NCI-H2029 treated with DMSO at 0.1 percent for 48 hours (cell line): Measurements from ENCODE around the gene AQP2.

Experiments
- DNase-seq: peaks from one replicate; lab custom pipeline; 2025; lab: John Stamatoyannopoulos, UW

AQP2 gene

GRCh38 chr12:49941556-49942511, 8.7 kb upstream of the AQP2 start:
- no peak for DNase-seq

DNA sequence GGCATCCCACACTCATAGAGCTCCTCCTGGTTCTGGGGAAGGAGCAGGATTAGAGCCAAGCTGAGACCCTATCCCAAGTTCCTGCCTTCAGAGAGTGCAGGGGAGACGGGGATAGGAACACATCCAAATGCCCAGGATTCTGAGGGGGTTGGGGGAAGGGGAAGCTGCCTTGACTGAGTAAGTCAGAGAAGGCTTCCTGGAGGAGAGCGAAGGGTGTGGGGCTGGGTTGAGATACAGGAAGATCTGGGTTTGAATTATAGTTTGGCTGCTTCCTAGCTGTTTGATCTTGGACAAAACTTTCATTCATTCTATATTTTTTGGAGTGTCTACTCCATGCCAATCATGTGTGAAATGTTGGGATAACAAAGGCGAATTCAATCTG, 8.0 kb upstream of the AQP2 start:
- DNase-seq: no peak

DNA sequence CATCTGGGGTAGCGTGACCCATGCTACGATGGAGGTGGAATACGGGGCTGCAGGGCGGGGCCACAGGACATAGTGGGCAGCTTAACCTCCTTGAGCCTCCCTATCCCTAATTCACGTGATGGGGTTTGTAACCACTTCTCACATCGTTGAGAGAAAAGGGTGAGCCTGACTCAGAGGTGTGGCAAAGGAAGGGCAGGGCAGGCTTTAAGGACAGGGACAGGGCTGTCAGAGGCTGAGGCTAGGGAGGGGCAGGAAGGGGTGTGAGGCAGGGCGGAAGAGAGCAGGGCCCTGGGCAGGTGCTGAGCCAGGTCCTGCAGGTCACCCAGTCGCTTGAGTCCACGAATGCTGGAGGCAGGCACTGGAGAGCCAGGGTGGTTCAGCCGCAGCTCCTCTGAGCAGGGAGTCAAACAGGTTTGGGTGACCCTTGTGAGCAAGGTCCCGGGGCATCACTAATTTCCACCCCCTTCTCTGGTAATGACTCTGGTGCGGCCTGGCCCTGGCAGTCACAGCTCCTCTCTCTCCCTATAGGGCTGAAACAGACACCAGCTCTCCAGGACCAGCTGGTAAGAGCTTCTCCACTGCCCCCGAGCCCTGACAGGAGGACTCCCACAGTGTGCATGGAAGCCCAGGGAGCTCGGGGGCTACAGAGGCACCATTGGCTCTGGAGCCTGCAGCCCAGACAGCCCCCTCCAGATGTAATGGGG, 7.5 kb upstream of the AQP2 start:
- DNase-seq: no peak

DNA sequence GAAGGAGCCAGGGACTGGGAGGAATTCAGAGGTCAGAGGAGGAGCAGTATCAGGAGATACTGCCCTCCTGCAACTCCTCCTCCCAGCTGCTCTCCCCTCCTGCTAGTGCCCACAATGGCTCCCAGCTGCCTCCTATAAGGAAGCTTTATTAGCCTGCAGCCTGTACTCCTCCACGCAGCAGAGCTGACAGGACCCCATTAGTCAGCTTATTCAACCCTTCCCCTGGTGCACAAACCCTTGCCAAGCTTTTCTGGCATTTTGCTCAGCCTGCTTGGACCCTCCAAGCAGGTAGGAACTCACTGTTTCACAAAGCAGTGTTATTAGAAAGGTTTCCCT, 6.9 kb upstream of the AQP2 start:
- DNase-seq: no peak

GRCh38 chr12:49944046-49944445, 6.5 kb upstream of the AQP2 start:
- DNase-seq: no peak

- no peak for DNase-seq
These were observed 5.8 kb upstream of the AQP2 start for GRCh38 chr12:49944718-49945117.

DNA sequence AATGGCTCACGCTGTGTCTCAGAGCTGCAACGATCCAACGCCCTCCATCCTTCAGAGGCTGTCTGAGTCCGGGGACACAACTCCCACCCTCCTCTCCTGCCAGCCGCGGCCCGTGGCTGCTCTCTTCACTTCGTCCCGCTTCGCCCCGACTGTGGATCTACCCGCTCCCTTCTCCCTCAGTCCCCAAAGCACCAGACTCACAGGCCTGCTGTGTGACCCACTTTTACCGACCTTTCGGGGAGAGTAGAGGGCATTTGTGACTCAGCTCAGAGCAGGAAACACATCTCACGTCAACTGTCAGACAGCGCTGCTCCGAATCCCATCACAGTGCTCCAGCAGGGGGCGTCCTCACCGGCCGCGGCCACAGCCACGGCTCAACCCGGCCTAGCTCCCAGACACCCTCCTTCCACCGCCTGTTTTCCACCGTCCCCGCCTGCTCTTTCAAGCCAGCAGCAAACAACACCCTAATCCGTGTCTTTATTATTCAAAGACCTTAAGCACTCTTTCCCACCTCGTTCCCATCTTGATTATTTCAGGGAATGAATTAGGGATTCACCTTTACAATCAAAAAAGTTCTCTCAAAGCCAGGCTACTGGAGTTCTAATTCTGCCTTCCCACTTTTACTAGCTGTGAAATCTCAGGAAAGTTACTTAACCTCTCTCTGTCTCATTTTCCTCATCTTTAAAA, 5.0 kb upstream of the AQP2 start:
- DNase-seq: no peak

- DNase-seq: no peak
These were observed 4.5 kb upstream of the AQP2 start for GRCh38 chr12:49946086-49946485.

- no peak for DNase-seq
These were observed 4.0 kb upstream of the AQP2 start for GRCh38 chr12:49946497-49946896.

- DNase-seq: no peak
These were observed 2.8 kb upstream of the AQP2 start for GRCh38 chr12:49947593-49948226.

DNA sequence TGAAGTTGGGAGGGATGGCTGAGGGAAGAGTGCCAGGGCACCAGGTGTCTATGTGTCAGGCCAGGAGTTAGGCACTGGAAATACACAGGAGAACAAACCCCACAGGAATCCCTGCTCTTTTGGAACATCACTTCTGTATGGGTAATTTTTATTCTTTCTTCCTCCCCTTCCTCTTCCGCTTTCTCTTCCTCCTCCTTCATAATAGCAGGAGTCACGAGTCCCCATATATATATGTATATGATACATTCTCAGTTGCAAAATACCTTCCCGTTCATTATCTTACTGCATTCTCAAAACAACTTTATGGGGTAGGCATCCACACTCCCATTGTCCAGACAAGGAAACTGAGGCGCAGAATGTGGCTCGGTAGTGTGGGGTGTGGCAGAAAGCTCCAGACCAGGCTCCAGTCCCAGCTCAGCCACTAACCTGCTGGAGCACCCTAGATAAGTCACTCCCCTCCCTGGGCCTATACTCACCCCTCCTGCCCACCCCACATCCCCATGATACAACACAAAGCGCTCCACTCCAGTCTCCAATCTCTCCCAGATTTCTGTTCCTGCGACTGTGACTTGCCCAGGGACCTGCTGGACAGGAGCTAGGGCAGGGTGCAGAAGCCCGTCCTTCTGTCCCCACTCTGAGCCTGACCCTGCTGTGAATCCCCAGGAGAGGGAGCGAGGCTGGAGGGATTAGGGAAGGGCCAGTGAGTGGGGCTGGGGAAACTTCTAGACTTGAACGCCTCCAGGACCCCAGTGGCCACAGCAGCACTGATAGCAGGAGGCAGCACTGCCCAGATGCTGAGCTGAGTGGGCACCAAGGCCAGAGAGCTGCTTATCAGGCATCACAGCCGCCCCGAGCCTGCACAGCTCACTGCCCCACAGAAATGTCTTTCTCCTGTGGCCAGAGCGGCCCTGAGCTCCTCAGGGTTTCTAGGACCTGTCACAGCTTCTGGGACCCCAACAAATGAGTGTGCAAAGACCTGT, 1.4 kb upstream of the AQP2 start:
- DNase-seq: no peak

GRCh38 chr12:49949866-49950265, 671 bp upstream of the AQP2 start:
- DNase-seq: no peak

DNA sequence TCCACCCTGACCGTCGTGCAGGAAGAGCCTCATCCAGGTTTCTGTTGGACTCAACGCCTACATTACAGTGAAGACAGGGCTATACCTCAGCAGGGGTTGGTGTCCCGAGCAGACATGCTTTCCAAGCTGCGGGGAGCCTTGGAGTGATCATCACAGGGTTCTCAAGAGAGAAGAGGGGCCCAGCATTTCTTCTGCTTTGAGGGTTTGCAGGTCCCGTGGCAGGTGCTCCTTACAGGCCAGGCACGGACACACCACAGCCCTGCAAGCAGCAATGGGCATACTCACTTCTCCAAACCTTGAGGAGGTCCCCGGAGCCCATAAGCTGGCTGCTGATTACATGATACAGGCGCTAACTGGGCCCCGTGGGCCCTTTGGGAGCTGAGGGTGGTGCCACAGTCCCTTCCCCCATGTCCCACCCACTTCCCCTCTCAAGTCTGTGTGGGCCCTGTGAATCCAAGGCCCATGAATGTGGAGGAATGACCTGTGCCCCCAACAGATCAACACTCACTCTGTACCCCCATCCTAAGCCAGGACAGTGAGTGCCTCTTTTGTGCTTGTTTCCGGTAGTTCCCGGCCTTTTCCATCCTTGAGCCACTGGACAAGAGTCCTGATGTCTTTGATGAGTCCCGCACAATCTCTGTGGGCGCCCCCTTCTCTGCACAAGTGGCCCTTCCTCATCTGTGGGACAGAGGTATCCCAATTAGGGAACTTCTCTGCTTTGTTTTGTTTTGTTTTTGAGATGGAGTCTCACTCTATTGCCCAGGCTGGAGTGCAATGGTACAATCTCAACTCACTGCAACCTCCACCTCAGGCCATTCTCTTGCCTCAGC, 1.1 kb downstream of the AQP2 start:
- DNase-seq: no peak

DNA sequence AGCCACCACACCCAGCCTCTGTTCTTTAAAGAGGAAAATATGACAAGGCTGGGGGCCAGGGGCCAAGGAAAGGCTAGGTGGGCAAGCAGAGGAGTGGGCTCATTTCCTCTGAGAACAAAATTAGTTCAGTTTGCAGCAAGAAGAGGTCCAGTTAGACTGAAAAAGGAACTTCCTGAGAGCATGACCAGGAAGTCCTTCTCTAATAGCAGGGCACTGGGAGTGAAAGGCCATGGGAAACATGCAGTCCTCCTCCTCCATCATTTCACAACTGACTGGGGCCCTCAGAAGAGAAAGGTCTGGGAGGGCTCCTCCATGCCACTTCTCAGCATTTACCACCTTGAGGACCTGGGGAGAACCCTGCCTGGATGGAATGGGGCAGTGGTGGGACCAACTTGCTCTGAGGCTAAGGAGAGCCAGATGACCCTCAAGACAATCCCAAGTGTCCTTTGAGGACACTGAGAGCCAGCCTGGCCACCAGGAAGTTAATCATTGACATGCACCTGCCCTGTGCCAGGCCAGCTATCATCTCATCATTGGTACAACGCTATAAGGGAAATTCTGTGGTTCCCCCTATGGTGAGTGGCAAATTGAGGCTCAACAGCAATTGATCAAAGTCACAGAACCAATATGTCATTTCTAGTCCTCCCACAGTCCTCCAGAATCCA, 2.0 kb downstream of the AQP2 start:
- DNase-seq: no peak

DNA sequence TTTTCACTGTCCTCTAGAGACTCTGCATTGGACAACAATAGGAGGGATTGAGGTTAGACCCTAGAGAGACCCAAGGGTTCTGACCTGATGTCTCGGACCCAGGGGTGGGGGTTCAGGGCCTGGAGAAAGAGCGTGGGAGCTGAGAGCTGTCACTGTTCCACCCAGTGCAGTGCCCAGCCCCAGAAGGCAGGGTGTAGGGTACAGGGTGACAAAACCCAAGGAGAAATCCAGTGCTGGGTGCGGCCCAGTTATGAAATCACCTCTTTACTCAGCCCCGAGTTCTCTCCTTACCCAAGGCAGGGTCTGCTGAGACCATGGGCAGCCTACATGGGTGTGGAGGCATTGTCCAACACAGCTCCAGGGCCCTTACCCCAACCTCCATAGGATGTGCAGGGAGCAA, 2.6 kb downstream of the AQP2 start:
- DNase-seq: no peak

DNA sequence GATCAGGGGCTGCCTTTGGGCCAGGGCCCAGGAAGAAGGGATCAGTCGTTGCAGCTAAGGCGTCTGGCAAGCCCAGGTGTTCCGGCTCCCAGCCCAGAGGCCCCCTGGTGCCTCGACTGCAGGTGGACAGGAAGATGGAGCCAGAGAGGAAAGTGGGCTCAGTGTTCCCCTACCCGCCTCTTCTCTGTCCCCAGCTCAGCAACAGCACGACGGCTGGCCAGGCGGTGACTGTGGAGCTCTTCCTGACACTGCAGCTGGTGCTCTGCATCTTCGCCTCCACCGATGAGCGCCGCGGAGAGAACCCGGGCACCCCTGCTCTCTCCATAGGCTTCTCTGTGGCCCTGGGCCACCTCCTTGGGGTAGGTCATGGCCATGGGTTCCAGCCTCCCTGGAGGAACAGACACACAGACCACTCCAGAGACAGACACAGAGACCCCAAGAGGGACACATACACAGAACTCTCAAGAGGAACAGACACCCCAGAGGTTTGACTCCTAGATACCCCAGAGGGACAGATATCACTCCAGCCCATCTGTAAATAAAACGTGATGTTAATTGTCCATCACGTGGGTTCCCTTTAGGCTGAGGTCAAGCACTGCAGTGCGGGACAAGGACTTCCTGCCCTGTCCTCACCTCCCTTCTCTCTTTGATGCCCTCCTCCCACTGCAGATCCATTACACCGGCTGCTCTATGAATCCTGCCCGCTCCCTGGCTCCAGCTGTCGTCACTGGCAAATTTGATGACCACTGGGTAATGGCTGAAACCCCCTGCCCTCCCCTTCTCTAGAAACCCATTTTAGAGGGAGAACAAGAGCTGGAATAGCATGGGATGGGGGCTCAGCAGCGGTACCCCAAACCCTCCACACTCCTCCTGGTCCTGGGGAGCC, 3.7 kb downstream of the AQP2 start:
- DNase-seq: no peak

DNA sequence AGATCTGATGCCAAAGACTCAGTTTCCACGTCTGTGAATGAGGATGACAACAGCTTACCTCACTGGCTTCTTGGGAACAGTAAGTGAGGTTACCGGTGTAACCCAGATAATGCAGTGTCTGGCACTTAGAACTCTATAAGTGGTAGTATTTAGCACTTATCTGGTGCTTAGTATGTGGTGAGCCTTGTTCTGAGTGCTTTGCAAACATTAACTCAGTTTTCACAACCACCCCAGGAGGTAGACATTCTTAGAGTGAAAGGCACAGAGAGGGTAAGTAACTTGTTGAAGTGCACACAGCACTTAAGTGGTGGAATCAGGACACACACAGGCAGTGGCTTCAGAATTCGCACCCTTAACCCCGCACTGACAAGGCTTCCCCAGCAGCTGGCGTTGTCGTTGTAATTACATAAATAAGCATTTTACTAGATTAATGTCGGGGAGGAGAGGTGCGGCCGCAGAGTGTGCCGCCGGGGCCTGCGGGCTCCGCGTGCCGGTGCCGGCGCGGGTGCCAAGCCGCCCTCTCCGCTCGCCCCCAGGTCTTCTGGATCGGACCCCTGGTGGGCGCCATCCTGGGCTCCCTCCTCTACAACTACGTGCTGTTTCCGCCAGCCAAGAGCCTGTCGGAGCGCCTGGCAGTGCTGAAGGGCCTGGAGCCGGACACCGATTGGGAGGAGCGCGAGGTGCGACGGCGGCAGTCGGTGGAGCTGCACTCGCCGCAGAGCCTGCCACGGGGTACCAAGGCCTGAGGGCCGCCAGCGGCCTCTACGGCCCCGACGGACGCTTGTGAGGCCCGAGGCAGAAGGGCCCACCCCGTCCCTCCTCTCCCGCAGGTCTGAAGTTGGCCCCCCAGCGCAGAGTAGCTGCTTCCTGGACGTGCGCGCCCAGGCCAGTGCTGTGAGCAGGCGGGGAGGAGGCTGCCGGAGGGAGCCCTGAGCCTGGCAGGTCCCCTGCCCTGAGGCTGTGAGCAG, 4.6 kb downstream of the AQP2 start:
- DNase-seq: no peak
